ENCODE data around the gene CACNB4. TPM values are rescaled to one million over a fixed set of nuclear protein-coding genes. Genes with fewer than 3 reads are reported as not detected.

The CACNB4 gene
- total and polyA plus RNA-seq, 10 of the 15 experiments (the other 5 are each of a cell fraction or from before 2014, with no cell fraction given) = 2.0 to 21.6 (median 9.3) TPM

DNA sequence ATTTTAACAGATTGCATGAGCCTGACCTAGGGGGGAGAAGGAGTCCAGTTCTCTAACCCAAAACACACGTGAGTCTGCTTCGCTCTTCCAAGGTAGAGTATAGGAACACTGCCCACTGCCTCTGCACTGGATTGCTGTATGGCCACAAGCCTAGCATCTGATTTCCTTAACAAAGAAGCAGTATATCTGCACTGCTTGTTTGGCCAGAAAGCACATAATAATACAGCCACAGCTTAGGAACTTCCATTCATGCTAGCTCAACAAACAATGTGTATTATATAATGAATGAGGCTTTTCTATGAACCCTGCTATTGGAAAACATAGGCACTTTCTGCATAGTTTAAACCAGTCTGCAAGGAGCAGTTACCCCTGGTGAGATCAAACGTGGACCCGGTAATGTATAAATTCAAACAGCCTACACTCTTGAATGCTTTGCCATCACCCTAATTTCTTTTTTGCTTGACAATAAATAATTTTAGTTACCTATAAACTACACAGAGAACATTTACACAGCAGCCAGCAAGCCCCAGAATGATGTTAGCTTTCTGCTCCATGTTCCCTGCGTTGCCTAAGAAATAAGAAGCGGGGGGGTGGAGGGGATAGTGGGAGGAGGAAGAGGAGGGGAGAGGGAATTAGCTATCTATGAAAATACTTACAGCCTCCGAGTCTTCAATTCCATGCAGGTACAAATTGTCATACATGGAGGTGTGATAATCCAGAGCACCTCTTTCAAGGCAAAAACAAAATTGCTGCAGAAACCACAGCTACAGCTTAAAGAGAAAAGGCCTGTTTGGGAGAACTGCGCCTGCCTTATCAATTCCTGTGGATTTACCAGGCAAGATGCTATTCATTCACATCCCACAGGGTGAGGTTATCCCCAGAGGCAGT is 125.6 kb downstream of the CACNB4 start:
- CTCF ChIA-PET = interaction anchor here (0.6 to 1.7 kb wide), 5 partner anchors 13 to 81 kb away, joined by 3 to 4 read pairs (median 4); no protein-coding TSS in a partner anchor
- POLR2A ChIA-PET = interaction anchor here (0.7 kb wide), 1 partner anchor 622 kb away, joined by 3 read pairs; no protein-coding TSS in a partner anchor
- Histone ChIP-seq H3K9ac (ENCODE audit: control insufficient read depth, insufficient read depth, low read length) (no peak overlapping the region), H3K27me3 (replicated peaks in 1 of 2; ENCODE audit: control insufficient read depth in 2 of 2, insufficient read depth in 2 of 2, low read length in 1 of 2) (peaks cover 0 to 2% of the 10 kb centered on the region in 2 experiments; a peak in 2 of 4 replicates), H3K9me3 (replicated peaks; ENCODE audit: control insufficient read depth, insufficient read depth, low read length) (no peaks in the 10 kb centered on the region; the same call in 2 of the 3 replicates), H4K20me1 (ENCODE audit: control insufficient read depth, insufficient read depth) (no peaks in the 10 kb centered on the region), H3K79me2 (ENCODE audit: control insufficient read depth, insufficient read depth, low read length) (no peaks in the 10 kb centered on the region), H3K27ac (ENCODE audit: control insufficient read depth, insufficient read depth) (no peak overlapping the region), H3K4me3 (no peak overlapping the region), H2AFZ (ENCODE audit: control insufficient read depth, low read depth, low read length) (no peak overlapping the region), H3K4me1 (ENCODE audit: control insufficient read depth, insufficient read depth, low read length) (peaks cover 10% of the 10 kb centered on the region; the same call in 1 of the 2 replicates), H3K36me3 (ENCODE audit: control insufficient read depth in 2 of 2, insufficient read depth in 2 of 2, low read length in 1 of 2) (no peaks in the 10 kb centered on the region), H3K4me2 (ENCODE audit: control insufficient read depth, insufficient read depth) (no peak overlapping the region)
- TF ChIP-seq, protein P1, sequence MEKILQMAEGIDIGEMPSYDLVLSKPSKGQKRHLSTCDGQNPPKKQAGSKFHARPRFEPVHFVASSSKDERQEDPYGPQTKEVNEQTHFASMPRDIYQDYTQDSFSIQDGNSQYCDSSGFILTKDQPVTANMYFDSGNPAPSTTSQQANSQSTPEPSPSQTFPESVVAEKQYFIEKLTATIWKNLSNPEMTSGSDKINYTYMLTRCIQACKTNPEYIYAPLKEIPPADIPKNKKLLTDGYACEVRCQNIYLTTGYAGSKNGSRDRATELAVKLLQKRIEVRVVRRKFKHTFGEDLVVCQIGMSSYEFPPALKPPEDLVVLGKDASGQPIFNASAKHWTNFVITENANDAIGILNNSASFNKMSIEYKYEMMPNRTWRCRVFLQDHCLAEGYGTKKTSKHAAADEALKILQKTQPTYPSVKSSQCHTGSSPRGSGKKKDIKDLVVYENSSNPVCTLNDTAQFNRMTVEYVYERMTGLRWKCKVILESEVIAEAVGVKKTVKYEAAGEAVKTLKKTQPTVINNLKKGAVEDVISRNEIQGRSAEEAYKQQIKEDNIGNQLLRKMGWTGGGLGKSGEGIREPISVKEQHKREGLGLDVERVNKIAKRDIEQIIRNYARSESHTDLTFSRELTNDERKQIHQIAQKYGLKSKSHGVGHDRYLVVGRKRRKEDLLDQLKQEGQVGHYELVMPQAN (conservative IDR thresholded peaks at IDR 0.05) = no peak
- TF ChIP-seq SKIL (IDR thresholded peaks at IDR 0.05; ENCODE audit: low read depth, poor library complexity, severe bottlenecking) (no peak), TCF12 (IDR thresholded peaks at IDR 0.05; ENCODE audit: low read depth, low read length) (no peak), SREBF2 (IDR thresholded peaks at IDR 0.05; ENCODE audit: low read length) (no peak), ATF3 (IDR thresholded peaks at IDR 0.05; ENCODE audit: borderline replicate concordance, extremely low read depth, low read depth, low read length) (no peak), CBFB (IDR thresholded peaks at IDR 0.05; ENCODE audit: low read depth) (no peak), NFYA (IDR thresholded peaks at IDR 0.05; ENCODE audit: borderline replicate concordance, low read depth, low read length) (no peak)
- no TSS peak for BruUV-seq (replicated peaks)
- FAIRE-seq (no peak), ATAC-seq (no peak), DNase-seq (ENCODE audit: low read depth, low spot score) (no peak)
- 77% methylated on average over 8 of the region's 8 CpGs for WGBS (ENCODE audit: insufficient coverage, insufficient replicate concordance, low lambda C conversion rate, missing lambda C conversion rate)
- RAD21 ChIA-PET (ENCODE audit: unreplicated experiment) = interaction anchor here (1.2 kb wide), 1 partner anchor 52 kb away, joined by 3 read pairs; no protein-coding TSS in a partner anchor
- SMC1A ChIA-PET (ENCODE audit: uncharacterized antibody, unreplicated experiment) = interaction anchor here (0.6 kb wide), 1 partner anchor 777 kb away, joined by 3 read pairs; no protein-coding TSS in a partner anchor
- intact Hi-C loops (cut with micrococcal nuclease; ENCODE audit: unreplicated experiment) (no loop called here), in situ Hi-C loops (cut with MboI) (no loop called here)
